Epidermal melanocyte (primary cell): Measurements from ENCODE around the gene BRD2.
A peak's percentile ranks its signal among the peaks of the same experiment; 100 is the strongest.

Source experiments
- DNase-seq: peaks from one replicate; pipeline ENCODE4 v3.0.0; 2011; ENCODE audit warnings: low spot score; ENCODE audit not compliant: insufficient read length

The BRD2 gene

DNA sequence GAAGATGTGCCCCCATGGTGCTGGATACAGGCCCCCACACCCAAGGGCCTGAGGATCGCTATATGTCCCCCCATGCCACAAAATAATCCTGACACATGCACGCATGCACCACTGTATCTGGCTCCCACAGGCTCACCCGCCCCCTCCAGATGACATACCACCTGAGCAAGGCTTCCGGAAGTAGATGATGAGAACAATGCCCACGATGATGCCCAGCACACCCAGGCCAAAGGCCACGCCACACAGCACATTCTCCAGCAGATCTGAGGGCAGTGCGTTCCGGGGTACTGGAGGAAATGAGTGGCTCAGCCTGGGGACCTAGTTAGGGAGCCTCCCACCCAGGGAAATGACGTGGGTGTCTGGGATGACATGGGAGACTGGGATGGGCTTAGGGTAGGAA lies 19.3 kb upstream of the BRD2 start:
- no peak for DNase-seq

DNA sequence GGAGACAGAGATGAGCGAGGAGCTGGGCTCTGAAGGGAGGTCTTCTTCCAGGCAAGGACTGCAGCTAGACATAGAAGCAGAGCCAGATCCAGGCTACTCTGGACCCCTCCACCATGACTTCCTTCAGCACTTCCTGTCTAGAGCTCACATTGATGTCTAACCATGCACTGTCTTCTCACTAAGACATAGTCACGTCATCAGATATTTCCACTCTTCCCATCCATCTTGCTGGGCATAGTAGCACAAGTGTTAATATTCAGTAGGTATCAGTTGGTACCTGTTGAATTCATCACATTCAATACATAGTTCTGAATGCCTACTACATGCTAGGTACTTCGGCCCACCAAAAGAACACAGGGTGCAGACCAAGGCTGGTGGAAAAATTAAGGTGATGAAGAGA lies 18.4 kb upstream of the BRD2 start:
- no peak for DNase-seq

GRCh38 chr6:32950449-32950848 lies 17.9 kb upstream of the BRD2 start:
- DNase-seq, result no peak

DNA sequence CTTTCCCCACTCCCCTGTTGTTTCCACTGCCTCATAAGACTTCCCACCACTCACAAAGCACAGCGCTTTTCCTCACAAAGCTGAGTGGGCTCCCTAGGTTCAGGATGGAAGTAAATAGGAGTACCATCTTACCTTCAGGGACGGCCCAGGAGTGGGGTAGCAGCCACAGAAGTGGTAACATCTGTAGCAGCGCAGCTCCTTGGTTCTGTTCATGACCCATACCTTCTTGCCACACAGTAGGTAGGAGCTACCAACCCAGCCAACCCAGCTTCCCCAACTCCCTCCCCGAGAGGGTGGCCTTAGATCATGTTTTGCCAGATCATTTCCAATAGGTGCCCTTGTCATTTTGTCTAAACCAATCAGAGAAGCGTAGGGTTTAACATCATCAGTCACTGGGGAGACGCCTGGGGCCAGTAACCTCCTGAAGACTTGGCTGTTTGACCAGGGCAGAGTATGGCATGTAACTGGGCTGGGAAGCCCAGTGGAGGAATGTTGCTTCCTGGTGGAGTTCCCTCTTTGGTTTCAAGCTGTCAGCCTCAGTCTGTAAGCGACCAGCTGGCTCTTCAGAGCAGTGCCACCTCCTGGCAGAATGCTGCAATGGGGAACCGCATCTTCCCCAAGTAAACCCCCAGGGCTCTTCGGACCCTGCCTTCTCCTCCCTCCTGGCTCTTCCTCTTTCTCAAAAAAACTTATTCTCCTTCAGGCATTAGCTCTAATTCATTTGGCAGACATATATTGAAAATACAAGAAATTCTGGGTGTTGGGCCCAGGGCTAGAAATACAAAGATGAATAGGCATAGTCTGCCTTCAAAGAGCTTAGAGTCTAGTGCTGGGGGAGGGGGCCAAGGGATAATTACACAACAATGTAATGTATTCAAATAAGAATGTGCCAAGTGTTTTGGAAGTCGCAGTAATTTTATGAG lies 15.3 kb upstream of the BRD2 start, which contains the start of gene HLA-DMA:
HLA-DMA (minus strand) TSS at position 281 of the 923 bp plus-strand sequence; CDS start at position 220, 61 bp downstream.
- DNase-seq, result peak; percentile 90

DNA sequence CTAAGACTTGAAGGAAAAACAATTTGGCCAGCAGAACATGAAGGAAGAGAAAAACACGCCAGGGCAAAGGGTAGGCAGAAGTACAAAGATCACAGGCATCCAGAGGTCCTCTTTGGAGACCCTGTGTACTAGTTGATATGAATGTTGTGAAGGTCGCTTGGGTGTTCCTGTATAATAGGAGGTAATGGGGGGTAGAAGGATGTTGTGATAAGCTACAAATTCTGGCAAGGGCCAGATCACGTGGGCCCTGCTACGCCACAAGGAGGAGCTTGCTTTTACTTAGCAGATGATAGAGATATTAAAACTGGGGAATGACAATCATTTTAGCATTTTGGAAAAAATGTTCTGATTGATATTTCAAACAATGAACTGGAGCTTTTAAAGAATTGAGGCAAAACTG lies 14.6 kb upstream of the BRD2 start:
- no peak for DNase-seq

- no peak for DNase-seq
Measured at GRCh38 chr6:32954267-32954666, 14.1 kb upstream of the BRD2 start.

- no peak for DNase-seq
Measured at GRCh38 chr6:32954986-32955802, 13.2 kb upstream of the BRD2 start.

GRCh38 chr6:32956176-32956575 lies 12.2 kb upstream of the BRD2 start:
- DNase-seq, result no peak

- no peak for DNase-seq
Measured at GRCh38 chr6:32960563-32960962, 7.8 kb upstream of the BRD2 start.

DNA sequence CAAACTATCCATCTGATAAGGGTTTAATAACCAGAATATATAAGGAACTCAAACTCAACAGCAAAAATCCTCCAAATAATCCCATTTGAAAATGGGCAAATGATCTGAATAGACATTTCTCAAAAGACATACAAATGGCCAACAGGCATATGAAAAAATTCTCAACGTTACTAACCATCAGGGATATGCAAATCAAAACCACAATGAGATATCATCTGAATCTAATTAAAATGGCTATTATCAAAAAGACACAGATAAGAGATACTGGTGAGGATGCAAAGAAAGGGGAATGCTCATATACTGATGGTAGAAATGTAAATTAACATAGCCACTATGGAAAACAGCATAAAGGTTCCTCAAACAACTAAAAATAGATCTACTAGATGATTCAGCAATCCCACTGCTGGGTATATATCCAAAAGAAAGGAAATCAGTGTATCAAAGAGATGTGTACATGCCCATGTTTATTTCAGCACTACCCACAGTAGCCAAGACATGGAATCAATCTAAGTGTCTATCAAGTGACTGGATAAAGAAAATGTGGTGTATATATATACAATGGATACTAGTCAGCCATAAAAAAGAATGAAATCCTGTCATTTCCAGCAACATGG lies 6.1 kb upstream of the BRD2 start:
- DNase-seq, result no peak

DNA sequence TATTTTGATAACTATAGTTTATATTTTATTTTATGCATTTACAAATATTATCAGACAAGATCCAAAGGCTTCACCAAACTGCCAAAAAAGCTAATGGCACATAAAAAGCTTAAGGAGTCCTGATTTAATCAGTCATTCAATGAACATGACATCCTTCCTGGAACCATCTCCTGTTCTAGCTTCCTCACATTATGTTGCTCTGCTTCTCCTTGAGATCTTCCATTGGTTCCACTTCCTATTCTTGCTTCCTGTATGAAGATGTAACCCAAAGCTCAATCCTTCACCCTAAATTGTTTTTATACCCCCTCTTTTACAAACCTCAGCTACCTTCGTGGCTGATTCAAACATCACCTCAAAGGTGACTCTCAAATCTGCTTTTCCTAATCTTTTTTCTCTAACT lies 4.5 kb upstream of the BRD2 start:
- DNase-seq, result no peak

DNA sequence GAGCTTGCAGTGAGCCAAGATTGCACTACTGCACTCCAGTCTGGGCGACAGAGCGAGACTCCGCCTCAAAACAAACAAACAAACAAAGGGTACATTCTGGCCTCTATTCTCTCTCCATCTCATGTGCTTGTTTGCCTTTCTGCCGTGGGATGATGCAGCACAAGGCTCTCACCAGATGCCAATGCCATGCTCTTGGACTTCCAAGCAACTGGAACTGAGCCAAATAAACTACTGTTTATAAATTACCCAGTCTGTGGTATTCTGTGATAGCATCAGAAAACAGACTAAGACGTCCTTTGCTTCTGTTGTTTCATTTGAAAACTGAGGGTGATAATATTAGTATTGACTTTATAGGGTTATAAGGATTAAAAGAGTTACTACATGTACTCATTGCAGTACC lies 3.6 kb upstream of the BRD2 start:
- DNase-seq, result no peak

DNA sequence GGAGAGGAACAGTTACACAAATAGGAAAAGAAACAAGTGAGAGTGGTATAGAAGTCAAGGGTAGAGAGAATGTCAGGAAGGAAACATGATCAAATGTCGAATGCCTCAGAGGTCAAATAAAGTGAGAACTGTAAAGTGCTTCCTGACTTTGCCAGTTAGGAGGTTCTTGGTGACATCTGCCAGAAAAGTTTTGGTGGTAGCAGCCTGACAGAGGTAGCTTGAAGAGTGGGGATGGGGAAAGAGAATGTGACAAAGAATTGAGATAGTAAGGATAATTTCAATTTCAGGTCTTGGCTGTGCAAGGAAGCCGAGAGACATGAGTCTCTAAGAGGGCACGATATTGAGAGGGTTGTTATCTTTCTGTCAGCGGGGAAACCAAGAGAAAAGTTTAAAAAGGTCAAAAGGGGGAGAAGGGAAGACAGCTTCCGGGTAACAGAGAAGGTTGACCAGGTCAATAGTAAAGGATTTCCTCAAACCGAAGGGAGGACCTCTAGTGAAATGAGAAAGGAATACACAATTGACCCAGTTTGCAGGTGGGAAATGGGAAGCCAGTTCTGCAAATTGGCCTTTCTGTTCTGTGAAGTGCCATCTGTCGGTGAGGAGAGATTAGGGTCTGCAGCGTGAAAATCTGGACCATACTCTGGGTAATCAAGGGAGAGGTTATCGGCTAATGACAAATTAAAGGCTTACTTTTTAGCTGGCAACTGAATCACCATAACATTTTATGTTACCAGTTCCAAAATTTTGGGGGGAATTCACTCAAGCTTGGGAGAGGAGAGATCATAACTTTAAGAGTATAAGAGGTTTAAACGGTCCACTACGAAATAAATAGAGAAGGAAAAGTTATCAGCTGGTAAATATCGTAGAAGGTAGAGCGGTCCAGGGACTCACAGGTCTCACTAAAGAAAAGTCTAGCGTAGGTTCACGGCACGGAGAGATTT lies 973 bp upstream of the BRD2 start:
- no peak for DNase-seq

- DNase-seq, result no peak
Measured at GRCh38 chr6:32968867-32969684, 682 bp downstream of the BRD2 start.

DNA sequence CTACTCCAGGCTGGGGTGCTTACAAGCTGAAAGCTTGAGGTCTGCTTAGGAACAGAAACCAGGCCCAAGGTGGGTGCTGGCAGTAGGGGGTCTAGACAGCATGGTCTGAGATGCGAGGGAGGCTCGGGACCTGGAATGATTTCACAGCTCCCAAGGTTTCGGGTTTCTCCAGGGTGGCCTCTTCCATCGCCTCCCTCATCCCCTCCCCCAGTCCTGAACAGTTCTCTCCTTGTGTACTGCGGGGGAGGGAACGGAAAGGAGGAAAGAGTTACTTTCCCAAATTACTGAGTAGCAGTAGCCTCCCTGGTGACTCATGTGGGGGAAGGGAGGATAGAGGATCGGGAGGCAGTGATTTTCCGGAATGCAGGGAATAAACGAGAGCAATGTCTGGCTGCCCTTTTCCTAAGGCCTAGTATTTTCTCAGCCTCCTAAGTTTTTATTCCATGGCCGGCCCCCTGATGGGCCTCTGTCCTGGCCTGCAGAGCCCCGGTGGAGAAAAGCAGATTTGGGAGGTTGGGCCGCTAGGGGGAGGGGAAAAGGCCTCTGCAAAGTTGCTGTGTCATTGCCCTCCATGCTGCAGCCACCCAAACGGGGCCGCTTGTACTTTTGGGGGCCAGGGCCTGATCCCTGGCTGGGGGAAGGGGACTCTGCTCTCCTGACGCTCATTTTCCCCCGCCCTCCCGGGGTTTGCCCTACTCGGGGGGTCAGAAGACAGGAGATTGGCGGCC lies 1.5 kb downstream of the BRD2 start:
- no peak for DNase-seq

- no peak for DNase-seq
Measured at GRCh38 chr6:32970413-32971241, 2.2 kb downstream of the BRD2 start.

- no peak for DNase-seq
Measured at GRCh38 chr6:32971242-32971580, 2.8 kb downstream of the BRD2 start.

GRCh38 chr6:32971581-32972352 lies 3.4 kb downstream of the BRD2 start:
- peak; percentile 64 for DNase-seq
